ENCODE results near the gene BCHE.

DNA sequence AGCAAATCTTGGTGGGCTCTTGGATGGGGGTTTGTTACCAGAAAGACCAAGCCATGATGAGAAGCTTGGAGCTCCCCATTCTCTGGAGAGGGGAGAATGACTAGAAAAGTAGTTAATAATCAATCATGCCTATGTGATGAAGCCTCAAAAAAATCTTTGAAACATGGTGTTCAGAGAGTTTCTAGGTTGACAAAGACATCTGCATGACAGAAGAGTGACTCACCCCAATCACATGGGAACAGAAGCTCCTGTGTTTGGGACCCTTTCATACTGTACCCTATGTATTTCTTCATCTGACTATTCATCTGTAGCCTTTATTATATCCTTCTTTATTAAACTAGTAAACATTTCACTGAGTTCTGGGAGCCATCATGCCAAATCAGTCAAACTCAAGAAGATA lies 87.4 kb downstream of the BCHE start:
- TF ChIP-seq, protein P1, sequence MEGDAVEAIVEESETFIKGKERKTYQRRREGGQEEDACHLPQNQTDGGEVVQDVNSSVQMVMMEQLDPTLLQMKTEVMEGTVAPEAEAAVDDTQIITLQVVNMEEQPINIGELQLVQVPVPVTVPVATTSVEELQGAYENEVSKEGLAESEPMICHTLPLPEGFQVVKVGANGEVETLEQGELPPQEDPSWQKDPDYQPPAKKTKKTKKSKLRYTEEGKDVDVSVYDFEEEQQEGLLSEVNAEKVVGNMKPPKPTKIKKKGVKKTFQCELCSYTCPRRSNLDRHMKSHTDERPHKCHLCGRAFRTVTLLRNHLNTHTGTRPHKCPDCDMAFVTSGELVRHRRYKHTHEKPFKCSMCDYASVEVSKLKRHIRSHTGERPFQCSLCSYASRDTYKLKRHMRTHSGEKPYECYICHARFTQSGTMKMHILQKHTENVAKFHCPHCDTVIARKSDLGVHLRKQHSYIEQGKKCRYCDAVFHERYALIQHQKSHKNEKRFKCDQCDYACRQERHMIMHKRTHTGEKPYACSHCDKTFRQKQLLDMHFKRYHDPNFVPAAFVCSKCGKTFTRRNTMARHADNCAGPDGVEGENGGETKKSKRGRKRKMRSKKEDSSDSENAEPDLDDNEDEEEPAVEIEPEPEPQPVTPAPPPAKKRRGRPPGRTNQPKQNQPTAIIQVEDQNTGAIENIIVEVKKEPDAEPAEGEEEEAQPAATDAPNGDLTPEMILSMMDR (IDR thresholded peaks at IDR 0.05; ENCODE audit: poor library complexity) = no peak
- no peak for TF ChIP-seq EZH2 (IDR thresholded peaks at IDR 0.05; ENCODE audit: borderline replicate concordance)

Measured in hepatocyte (in vitro differentiated cells).